Germinal center (tissue), 1 donor: ENCODE measurements around the gene RTL1.

Source experiments
- DNase-seq: peaks from one replicate; pipeline ENCODE4 v3.0.0; 2012; ENCODE audit warnings: mixed read lengths, low spot score

RTL1 gene

GRCh38 chr14:100834794-100835547, 68.6 kb downstream of the RTL1 start:
- no peak for DNase-seq

- DNase-seq, result no peak
Measured at GRCh38 chr14:100834082-100834793, 69.3 kb downstream of the RTL1 start.

GRCh38 chr14:100832311-100832960, 71.1 kb downstream of the RTL1 start:
- no peak for DNase-seq

- DNase-seq, result no peak
Measured at GRCh38 chr14:100830681-100831080, 72.8 kb downstream of the RTL1 start.
